B cell (primary cell): ENCODE results near the gene MTG2. TPM values are rescaled to one million over a fixed set of nuclear protein-coding genes. Genes with fewer than 3 reads are reported as not detected.

Experiments used
- ATAC-seq: fragments of 200-7000 bp; cut with Tn5 transposase; one replicate; pipeline ENCODE4 v1.10.0; 2021; ENCODE audit warnings: low read depth, mild to moderate bottlenecking, moderate number of reproducible peaks, moderate library complexity
- CTCF ChIA-PET: fragments of 350-600 bp; sonication (Branson Sonifier 250); formaldehyde crosslinking; loops from one replicate; lab custom pipeline; 2021; ENCODE audit warnings: antibody characterized with exemption, inconsistent platforms; lab: Charles Lee
- POLR2A ChIA-PET: fragments of 350-600 bp; sonication (Branson Sonifier 250); formaldehyde crosslinking; loops from one replicate; lab custom pipeline; 2021; ENCODE audit warnings: antibody characterized with exemption; lab: Charles Lee
- DNase-seq: peaks from one replicate; pipeline ENCODE4 v3.0.0; 2013
- H2AFZ ChIP-seq: 2 replicates; pipeline ENCODE4 v1.6.1; 2012; ENCODE audit warnings: mild to moderate bottlenecking, low read depth, low read length; ENCODE audit not compliant: insufficient read depth, poor library complexity, severe bottlenecking
- H3K27ac ChIP-seq, 2 donors: 1 replicate in 1 of 2; 2 replicates in 1 of 2; pipeline ENCODE4 v1.5.1; 2012 to 2013; ENCODE audit warnings: low read length in 2 of 2, mild to moderate bottlenecking in 2 of 2, moderate library complexity in 1 of 2
- H3K27me3 ChIP-seq, 4 experiments: fragments of 200-600 bp in 1 of 4; sonication (generic) in 1 of 4; replicated peaks in 1 of 4; 1 replicate in 2 of 4; 2 replicates in 2 of 4; pipeline versions ENCODE4 v1.6.1 to v1.7.0; 2013 to 2016; ENCODE audit warnings: low read length in 3 of 4, mild to moderate bottlenecking in 2 of 4, mixed read lengths in 1 of 4, moderate library complexity in 1 of 4; ENCODE audit not compliant: insufficient read depth in 4 of 4, control insufficient read depth in 3 of 4; ENCODE audit errors: control extremely low read depth in 1 of 4
- H3K36me3 ChIP-seq, 2 experiments: replicated peaks in 1 of 2; 1 replicate in 1 of 2; 2 replicates in 1 of 2; pipeline versions ENCODE4 v1.6.1 to v1.7.1; 2013; ENCODE audit warnings: low read length in 1 of 2; ENCODE audit not compliant: insufficient read depth in 2 of 2, control insufficient read depth in 1 of 2; ENCODE audit errors: control extremely low read depth in 1 of 2, extremely low read depth in 1 of 2
- H3K4me1 ChIP-seq, 2 donors: fragments of 200-600 bp in 1 of 2; sonication (generic) in 1 of 2; 1 replicate in 1 of 2; 2 replicates in 1 of 2; pipeline versions ENCODE4 v1.5.1 to v1.6.1; 2013 to 2017; ENCODE audit warnings: low read length in 2 of 2; ENCODE audit not compliant: control insufficient read depth in 2 of 2, insufficient read depth in 2 of 2
- H3K4me2 ChIP-seq: replicated peaks from 2 replicates; pipeline ENCODE3; 2012; ENCODE audit warnings: mild to moderate bottlenecking, low read depth, low read length; ENCODE audit not compliant: poor library complexity, severe bottlenecking
- H3K4me3 ChIP-seq, 5 experiments: fragments of 200-600 bp in 1 of 5; sonication (generic) in 1 of 5; 1 replicate in 3 of 5; 2 replicates in 2 of 5; pipeline versions ENCODE4 v1.5.1 to v1.7.0; 2011 to 2016; ENCODE audit warnings: low read length in 4 of 5, mild to moderate bottlenecking in 4 of 5, low read depth in 2 of 5, control low read depth in 1 of 5, moderate library complexity in 1 of 5; ENCODE audit not compliant: insufficient read depth in 1 of 5; ENCODE audit errors: control extremely low read depth in 1 of 5, extremely low read depth in 1 of 5
- H3K79me2 ChIP-seq: fragments of 200-600 bp; sonication (generic); one replicate; pipeline ENCODE4 v1.6.0; 2016; ENCODE audit warnings: low read length; ENCODE audit not compliant: control insufficient read depth, insufficient read depth
- H3K9ac ChIP-seq: fragments of 200-600 bp; sonication (generic); 2 replicates; pipeline ENCODE4 v1.6.1; 2017; ENCODE audit warnings: mild to moderate bottlenecking, low read length, moderate library complexity
- H3K9me3 ChIP-seq, 3 donors: one replicate each; pipeline versions ENCODE4 v1.6.1 to v1.7.1; 2013; ENCODE audit warnings: low read length in 2 of 3; ENCODE audit not compliant: control insufficient read depth in 2 of 3, insufficient read depth in 1 of 3; ENCODE audit errors: control extremely low read depth in 1 of 3
- H4K20me1 ChIP-seq: 2 replicates; pipeline ENCODE4 v1.6.0; 2012; ENCODE audit warnings: mild to moderate bottlenecking, low read length; ENCODE audit not compliant: insufficient read depth, control insufficient read depth, poor library complexity, severe bottlenecking
- H3K27ac Mint-ChIP-seq: one replicate; pipeline ENCODE4 v1.8.0; 2021; ENCODE audit warnings: mixed read lengths
- H3K27me3 Mint-ChIP-seq: one replicate; pipeline ENCODE4 v1.8.0; 2021; ENCODE audit warnings: mixed read lengths
- H3K4me1 Mint-ChIP-seq: one replicate; pipeline ENCODE4 v1.8.0; 2021; ENCODE audit warnings: mixed read lengths
- H3K4me3 Mint-ChIP-seq: one replicate; pipeline ENCODE4 v1.8.0; 2021; ENCODE audit warnings: mixed read lengths
- H3K9me3 Mint-ChIP-seq: one replicate; pipeline ENCODE4 v1.8.0; 2022; ENCODE audit warnings: mixed read lengths; ENCODE audit not compliant: insufficient read depth
- CTCF ChIP-seq: fragments of 200-600 bp; IDR thresholded peaks from one replicate; pipeline ENCODE4 v1.8.0; 2022; ENCODE audit warnings: antibody characterized with exemption, mild to moderate bottlenecking
- EZH2 ChIP-seq: IDR thresholded peaks from 2 replicates; pipeline ENCODE4 v1.6.1; 2012; ENCODE audit warnings: borderline replicate concordance, low read depth, mild to moderate bottlenecking, moderate library complexity, low read length; ENCODE audit not compliant: insufficient read depth, poor library complexity, severe bottlenecking
- WGBS: methylation state at CpG from one replicate; pipeline ENCODE4 v1.1.5; 2013; ENCODE audit warnings: missing lambda C conversion rate; ENCODE audit not compliant: insufficient coverage; 5-methylcytosine and 5-hydroxymethylcytosine counted together
- intact Hi-C: fragments of 100-400 bp; cut with micrococcal nuclease; formaldehyde crosslinking; loops from one replicate; pipeline ENCODE4 v1.10.0; 2022
- polyA plus RNA-seq: library from polyadenylated mRNA; depleted of rRNA; stranded (reverse); fragments of >200 nt; gene quantifications from 2 replicates; pipeline ENCODE4 v1.2.3, GENCODE V29; 2012
- total RNA-seq, 2 donors: library from RNA; stranded (reverse); fragments of 120-200 nt in 1 of 2; gene quantifications; 1 replicate in 1 of 2; 2 replicates in 1 of 2; pipeline versions ENCODE4 v1.2.3 to v1.2.4, GENCODE V29; 2013 to 2022

MTG2 gene
- total and polyA plus RNA-seq, 2 donors (not counting 1 experiment from before 2014, with no cell fraction given): 29.6 to 48.4 TPM

GRCh38 chr20:62174021-62174804 is 8.6 kb upstream of the MTG2 start:
- DNase-seq (no peak), ATAC-seq (no peak)
- ChIA-PET POLR2A (no interaction called here), CTCF (no interaction called here)
- WGBS: 98% methylated on average over 27 of the region's 28 CpGs
- no peak overlapping the region for H3K4me2 ChIP-seq
- H3K4me3 ChIP-seq: no peak overlapping the region
- H4K20me1 ChIP-seq: no peaks in the 10 kb centered on the region
- no peaks in the 10 kb centered on the region for H3K27me3 ChIP-seq
- Mint-ChIP-seq H3K27me3 (no peaks in the 10 kb centered on the region), H3K4me1 (no peaks in the 10 kb centered on the region), H3K9me3 (no peaks in the 10 kb centered on the region), H3K27ac (no peak overlapping the region), H3K4me3 (no peak overlapping the region)
- H2AFZ ChIP-seq: no peak overlapping the region
- H3K4me1 ChIP-seq: no peaks in the 10 kb centered on the region
- no peaks in the 10 kb centered on the region for H3K79me2 ChIP-seq
- H3K27ac ChIP-seq: no peak overlapping the region
- no peaks in the 10 kb centered on the region for H3K9me3 ChIP-seq
- intact Hi-C loops: no loop called here
- no peak overlapping the region for H3K9ac ChIP-seq
- TF ChIP-seq EZH2 (no peak), CTCF (no peak)
- no peaks in the 10 kb centered on the region for H3K36me3 ChIP-seq

GRCh38 chr20:62174870-62175624 is 7.8 kb upstream of the MTG2 start:
- H3K79me2 ChIP-seq: no peaks in the 10 kb centered on the region
- no peak overlapping the region for H3K4me2 ChIP-seq
- H3K27ac ChIP-seq: no peak overlapping the region
- no peak overlapping the region for H3K4me3 Mint-ChIP-seq
- ATAC-seq (no peak), DNase-seq (no peak)
- no peak for TF ChIP-seq CTCF
- TF ChIP-seq EZH2: no peak
- no peaks in the 10 kb centered on the region for H3K36me3 ChIP-seq
- intact Hi-C loops: no loop called here
- no peaks in the 10 kb centered on the region for H3K27me3 Mint-ChIP-seq
- H3K9ac ChIP-seq: no peak overlapping the region
- POLR2A ChIA-PET: no interaction called here
- CTCF ChIA-PET: no interaction called here
- H3K9me3 Mint-ChIP-seq: no peaks in the 10 kb centered on the region
- H3K4me1 Mint-ChIP-seq: no peaks in the 10 kb centered on the region
- H3K4me1 ChIP-seq: no peaks in the 10 kb centered on the region
- no peaks in the 10 kb centered on the region for H3K27me3 ChIP-seq
- no peak overlapping the region for H3K27ac Mint-ChIP-seq
- H3K9me3 ChIP-seq: no peaks in the 10 kb centered on the region
- 98% methylated on average over 23 of the region's 26 CpGs for WGBS
- H2AFZ ChIP-seq: no peak overlapping the region
- no peak overlapping the region for H3K4me3 ChIP-seq
- no peaks in the 10 kb centered on the region for H4K20me1 ChIP-seq
